Kidney capillary endothelial cell (primary cell): ENCODE measurements around the gene SCFD2.

Source experiments
- DNase-seq: peaks from one replicate; pipeline ENCODE4 v3.0.0-alpha.2; 2018; ENCODE audit warnings: low spot score

SCFD2 gene

DNA sequence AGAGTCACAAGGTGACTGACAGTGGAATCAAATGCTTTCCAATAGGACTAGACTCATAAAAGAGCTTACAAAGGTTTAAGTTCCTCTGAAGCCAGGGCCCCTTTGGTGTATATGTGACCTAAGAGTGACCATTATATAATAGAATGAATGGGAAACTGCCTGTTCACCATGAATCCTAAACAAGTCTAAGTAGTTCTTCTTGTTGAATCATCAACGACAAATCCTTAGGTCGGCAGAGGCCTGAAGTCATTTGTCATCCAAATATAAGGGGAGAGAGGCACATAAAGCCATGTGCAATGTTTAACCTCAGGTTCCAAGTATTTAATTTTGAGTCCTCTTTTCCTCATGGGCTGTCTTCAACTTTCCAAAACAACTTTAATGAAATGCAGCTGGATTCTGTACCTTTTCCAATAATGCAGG, 381.4 kb downstream of the SCFD2 start:
- DNase-seq = peak; percentile 15

DNA sequence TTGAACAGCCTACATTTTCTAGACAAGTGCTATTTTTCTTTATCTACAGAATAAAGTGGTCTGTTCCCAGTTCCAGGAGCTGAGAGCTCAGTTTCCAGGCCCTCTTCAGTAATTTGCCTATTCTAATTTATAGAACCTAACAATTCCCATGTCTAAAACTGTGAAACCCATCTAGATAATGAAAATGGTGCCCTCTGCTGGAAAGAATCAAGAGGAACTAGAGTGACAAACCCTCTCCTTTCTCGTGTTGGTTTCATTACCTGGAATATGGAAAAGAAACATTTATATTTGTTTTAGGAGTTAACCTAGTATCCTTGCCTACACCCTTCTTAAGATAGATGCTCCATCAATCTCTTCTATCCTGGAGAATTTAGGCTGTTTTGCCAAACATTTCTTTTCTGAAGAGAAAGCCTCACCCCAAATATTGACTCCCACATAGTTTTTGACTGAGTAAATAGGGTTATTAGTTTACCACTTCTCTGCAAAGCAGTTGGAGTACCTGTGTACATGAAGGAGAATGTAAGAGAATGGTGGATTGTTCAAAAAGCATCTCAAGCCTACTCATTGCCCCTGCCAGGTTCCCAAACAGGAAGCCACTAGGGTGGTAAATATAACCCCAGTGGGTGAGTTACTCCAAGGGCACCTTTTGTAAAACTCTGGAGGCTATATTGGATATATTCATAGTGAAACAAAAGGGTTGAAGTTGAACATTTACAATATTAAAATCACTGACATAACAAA, 382.1 kb downstream of the SCFD2 start:
- DNase-seq = peak; percentile 67

DNA sequence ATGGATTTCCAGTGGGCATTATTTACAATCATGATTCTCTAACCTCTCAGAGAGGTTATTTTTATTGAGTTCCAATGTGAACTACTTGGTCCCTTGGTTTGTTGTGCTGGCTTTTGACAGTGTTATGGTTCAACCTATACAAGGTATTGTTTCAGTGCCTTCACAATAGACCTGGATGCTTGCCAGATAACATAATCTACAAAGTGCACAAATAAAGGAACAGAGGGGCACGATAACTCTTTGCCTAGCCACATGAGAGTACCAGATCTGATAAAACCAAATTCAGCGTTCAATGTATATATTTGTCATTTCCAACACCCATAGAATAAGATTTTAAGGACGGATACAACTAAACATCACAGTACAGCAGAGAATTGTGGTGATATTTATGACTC, 382.9 kb downstream of the SCFD2 start:
- DNase-seq = no peak

DNA sequence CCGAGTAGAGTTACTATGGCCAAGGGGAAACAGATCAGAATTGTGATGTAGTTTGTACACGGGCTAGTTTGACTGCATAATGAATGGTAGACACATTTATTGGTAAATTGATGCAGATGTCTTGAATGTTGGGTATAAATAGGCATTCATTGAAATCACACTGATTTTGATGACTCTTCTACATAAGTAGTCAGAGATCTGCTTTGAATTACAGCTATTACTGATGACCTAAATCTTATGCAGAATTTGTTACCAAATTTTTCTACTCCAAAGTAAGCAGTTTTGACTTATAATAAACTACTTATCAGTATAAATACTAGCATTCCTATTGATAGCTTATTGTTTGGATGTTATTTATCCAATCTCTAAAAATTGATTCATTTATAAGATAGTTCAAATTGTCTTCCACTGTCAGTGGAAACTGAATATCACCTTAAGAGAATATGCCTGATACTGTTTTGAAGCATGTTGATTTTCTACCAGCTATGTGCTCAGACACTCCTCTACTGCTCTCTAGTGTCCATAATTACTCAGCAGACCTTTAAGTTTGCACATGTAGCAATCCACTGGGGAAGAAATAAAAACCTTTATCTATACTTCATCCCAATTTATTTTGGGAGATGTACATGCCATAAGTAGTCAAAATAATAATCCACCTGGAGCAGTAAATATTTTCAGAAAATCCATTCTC, 383.5 kb downstream of the SCFD2 start:
- peak; percentile 38 for DNase-seq

DNA sequence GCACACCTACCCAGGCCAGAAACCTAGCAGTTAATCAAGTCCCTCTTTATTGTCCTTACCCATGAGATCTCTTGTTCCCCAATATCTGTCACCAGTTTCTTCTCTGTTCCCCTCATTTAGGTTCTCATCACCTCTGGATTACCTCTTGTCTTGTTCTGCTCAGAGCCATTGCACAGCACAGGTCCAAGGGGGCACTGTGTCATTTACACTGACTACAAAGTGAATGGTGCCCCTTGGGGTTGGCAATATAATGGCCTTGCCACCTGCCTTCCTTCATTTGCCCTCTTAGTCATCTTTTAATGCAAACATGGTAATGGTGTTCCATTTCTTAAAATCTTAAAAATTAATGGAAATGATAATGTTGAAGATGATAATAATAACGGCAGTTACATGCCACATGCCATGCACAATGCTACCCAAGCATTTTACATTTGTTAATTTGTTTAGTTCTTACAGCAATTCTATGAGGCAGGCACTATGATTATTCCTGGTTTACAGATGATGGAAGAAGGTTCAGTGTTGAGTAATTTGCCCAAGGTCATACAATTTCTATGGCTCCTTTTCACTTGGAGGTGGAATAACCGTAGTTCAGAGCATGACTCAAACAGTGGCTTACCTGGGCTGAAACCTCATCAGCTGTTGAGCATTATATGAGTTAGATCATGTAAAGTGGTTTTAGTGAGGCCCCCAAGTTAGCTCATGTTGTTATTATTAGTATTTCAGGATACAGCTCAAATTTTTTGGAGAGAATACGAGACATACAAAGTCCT, 385.9 kb downstream of the SCFD2 start:
- no peak for DNase-seq

DNA sequence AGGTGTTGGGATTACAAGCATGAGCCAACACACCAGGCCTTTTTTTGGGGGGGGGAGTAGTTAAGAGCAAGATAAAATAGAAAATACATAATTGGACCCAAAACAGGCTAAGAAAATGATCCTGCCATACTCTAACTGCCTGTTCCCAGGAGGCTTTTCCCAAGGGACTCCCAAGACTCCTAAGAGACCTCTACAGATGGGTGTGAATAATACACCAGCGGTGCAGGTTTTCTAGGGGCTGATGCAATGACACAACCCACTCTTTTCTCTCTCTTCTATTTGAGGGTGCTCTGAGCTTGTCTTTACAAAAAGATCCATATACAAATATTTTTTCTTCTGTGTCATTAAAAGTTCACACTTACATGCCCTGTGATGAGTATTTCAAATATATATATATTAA, 386.8 kb downstream of the SCFD2 start:
- no peak for DNase-seq

DNA sequence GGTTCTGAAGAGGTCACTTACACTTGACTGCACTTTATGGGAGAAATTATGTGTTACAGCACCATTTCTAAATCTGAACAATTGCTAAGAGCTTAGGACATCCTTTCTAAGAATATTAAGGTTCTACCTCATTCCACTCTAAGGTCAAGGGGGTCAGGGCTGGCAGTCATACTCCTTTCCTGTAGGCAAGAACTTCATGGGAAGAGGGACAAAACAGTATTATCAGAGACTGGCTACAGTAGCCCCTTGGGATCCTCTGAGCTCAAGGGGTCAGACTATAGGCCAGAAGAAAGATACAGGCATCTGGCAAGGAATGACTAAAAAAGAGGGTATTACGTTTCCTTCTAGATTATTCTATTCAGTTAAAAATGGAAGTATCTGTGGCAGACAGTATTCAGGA, 388.6 kb downstream of the SCFD2 start:
- DNase-seq = no peak

DNA sequence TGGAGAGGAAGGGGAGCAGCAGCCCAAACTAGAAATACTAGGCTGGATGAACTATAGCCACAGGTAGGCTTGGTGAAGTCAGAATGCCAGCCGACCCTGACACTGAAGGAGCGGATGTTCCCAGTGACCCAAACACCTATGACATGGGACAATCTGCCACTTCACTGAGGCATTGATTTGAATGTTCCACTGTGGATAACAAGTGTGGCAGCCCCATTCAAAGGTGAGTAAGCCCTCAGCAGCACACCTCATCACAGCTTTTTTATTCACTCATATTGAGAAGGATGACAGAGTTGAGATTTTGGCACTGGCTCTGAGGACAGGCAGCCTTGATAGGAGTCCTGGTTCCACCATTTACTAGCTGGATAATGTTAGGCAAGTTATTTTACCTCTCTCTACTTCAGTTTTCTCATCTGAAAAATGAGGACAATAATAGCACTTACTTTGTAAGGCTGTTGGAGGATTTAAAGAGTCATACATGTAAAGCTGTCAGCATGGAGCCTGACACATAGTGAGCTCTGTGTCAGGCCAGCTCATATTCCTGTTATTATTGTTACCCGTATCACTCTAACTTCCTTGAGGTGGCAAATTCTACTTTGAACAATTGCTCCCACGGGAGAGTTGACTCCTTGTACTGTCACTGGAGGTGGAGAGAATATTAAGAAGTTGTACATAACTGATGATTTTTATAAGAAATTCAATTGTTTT, 389.2 kb downstream of the SCFD2 start:
- DNase-seq = no peak

DNA sequence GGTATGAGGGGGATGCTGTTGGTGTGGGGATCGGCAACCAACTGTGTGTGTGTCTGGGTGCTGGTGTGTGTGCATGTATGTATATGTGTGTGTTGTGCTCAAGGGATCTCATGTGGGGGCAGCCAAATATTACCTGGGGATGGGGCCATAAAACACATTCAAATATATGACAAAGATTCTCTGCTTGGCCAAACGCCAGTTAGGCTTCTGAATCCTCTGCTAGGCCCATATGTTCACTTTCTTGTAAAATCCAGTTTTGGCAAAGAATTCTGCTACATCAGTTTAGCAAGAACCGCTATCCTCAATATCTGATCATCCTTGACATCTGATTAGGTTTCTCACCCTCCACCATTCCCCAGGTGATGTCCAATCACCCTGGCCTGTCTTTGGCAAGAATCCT, 397.2 kb downstream of the SCFD2 start:
- DNase-seq = no peak

DNA sequence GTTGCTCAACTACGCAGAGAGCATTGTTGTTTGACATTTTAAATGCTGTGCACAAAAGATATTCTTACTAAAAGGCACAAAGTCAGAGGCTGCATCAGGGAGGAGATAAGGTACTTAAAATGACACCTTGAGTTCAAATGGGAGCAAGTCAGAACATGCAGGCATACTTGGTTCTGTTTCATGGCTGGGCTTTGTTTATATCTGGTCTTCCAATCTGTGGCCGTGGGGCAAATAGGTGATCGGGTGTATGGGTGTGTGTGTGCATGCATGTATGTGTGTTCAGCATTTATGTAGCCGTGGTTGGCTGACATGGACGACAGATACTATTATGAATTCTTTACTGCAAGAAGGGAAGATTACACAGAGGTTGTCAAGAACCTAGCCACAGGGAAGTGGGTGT, 397.6 kb downstream of the SCFD2 start:
- no peak for DNase-seq

DNA sequence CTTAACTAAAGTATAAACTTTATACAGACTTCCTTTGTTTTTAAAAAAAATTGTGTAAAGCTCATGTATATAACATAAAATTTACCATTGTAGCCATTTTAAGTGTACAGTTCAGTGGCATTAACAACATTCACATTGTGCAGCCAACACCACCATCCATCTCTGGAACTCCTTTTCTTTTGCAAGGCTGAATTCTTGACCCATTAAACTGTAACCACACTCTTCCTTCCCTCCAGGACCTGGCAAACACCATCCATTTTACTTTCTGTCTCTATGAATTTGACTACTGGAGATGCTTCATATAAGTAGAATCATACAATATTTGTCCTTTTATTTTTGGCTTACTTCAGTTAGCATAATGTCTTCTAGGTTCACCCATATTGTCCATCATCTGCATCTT, 399.1 kb downstream of the SCFD2 start:
- DNase-seq = no peak

DNA sequence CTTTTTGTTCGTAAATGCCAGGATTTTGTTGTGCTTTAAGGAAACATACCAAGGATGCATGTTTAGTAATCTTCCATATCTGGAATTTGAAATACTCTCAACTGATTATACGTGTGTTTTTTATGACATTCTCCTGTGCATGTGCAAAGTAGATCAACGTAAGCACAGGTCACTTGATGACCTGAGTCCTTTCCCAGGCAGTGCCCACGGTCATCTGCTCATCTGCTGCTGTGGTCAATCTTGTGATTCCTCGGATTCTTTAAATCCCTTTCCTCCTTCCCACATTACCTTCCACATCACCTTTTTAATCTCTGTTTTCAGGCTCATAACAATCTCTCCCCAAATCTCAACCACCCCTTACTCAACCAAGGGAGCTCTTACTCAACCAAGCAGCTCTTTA, 399.7 kb downstream of the SCFD2 start:
- no peak for DNase-seq

DNA sequence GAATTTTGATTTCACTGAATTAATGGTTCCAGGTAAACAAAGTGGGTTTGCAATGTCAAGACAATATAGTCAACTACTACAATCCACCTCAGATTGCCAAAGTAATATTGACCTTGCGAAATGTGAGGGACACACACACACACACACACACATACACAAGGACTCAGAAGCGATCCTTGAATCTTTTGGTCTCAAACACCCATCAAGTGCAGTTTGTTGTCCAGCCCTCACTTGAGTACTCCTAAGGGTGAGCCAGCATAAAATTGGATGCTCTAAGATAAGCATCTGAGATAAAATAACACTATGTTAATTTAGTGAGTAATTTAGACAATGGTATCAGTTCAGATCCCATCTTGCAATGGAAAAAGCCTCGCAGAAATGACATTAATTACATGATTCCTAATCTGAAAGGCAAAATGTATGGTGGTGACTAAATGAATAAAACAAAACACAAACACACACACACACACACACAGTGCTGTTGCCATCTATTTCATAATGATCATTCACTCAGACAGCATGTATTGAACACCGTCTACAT, 401.2 kb downstream of the SCFD2 start:
- DNase-seq = no peak

DNA sequence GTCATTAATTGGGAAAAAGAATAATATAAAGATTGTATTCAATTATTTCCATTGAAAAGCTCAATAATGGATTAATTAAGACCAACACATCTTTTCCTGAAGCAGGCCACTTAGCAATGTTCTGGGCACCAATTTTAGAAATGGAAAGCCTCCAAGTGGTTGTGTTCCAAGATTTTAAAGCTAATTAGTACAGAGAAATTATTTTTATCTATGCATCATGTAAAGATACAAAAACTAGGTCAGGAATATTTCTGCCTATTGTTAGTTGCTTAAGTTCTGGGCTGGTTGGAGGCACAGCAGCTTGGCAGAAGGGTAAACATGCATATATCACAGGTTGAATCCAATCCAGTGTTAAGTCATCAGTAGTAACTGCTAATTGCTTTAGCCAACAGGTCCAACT, 401.9 kb downstream of the SCFD2 start:
- DNase-seq = no peak

DNA sequence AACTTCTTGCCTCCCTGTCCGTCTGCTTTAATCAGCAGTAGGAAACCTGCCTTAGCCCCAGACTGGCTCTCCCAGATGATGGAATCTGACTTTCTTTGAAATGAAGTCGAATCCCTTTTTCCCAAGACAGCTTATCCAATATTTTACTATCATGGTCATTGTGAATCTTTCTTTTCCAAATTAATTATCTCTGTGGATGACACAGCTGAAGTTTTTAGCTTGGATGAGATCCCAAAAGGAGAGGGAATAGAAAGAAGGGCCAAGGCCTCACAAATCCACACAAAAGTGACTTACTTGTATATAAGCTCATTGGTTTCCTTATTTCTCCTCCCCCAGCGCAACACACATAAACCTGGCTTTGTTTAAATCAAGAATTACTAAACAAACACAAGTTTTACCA, 403.1 kb downstream of the SCFD2 start:
- no peak for DNase-seq

DNA sequence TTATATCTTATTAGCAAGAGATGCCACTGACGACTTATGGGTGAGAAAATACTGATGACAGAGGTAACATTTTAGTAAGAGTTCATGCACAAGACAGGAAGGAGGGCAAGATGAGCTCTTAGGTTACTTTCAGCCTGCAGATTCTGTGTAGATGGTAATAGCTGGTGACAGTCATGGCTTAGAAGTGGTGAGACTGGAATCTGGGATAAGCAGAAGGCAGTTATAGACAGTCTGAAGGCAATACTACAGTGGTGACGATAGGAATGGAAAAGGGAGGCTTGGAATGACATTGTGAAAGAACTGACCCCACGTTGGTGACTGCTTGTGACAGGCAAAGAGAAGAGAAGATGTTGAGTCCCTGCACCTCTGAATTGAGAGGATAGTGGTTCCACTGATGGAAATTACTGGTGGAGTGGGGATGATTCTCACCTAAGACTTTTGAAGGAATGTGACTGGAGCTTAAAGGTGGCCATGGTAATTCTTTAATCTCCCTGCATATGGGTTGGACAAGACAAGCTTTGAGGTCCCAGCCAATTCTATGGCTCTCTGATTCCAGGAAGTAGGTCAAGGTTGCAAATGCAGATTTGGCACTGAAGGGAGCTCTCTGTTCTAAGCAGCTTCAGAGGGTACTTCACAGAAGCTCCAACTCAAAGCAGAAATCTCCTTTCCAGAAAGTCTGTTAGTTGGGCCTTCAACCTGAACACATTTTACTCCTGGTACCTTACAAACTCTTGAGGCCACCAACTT, 404.0 kb downstream of the SCFD2 start:
- no peak for DNase-seq

DNA sequence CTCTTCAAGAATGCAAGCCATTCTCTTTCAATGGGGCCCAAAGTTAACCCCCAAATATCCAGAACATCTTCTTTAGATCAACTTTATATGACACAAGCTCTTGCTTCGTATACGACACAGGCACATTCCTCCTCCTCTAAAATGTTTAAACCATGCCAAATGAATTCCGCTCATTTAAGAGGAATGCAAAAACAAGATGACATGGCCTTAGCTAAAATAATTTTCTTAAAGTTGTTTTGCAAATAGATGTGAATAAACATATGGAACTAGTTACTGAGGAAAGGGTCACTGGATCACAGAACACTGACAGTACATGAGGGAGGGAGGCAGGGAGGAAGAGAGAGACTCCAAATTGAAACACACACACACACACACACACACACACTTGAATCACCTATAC, 406.3 kb downstream of the SCFD2 start:
- no peak for DNase-seq

DNA sequence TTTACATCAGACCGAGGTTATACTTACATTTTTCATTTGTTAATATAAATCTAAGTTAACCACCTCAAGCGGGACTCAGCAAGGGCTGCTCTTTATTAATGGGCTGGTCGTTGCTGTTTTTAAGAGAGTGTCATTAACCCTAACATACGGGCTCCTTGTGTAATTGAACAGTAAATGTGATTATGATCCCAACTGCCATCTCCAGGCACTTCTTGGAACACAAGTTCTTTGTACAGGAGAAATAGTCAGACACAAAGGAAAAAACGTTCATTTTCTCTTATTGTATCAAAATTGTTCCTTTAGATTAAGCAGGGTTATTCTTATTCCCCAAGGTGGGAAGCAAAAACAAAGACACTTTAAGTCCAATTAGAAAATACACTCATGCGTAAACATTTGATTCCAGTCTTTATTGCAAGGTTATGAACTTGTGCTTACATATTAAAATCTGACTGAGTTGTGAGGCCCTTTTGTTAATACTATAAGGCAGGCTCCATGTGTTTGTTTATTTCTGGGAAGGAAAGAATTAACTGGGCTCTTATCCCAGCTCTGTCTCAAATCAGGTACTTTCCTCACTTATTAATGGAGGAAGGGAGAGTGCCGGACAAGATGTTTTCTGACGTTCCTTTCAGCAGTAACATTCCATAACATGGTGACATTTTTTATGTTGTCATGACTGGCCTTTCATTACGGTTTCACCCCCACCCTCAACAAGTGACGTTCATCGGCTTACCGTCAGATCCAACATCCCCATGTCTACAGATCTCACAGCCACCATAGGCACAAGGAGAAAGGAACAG, 407.8 kb downstream of the SCFD2 start:
- DNase-seq = no peak

DNA sequence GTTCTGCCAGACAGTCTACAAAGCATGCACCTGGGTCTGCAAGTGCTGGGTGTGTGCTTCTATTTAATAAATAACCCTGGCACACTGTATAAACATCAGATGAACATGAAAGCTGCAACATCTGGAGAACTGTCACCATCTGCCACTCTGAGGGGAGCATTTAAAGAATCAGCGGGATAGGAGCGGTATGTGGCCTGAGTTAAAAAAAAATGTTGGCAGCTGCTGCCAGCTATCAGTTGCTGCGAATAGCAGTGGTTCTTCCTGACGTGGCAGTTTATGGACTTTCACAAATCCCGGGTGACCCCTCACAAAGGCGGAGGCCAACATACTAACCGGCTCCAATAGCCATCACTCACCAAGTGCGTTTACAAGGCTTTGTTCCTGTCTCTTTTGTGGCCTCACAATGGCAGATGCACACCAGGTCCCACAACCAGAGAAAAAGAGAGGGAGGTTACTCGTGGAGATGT, 408.6 kb downstream of the SCFD2 start:
- DNase-seq = no peak

DNA sequence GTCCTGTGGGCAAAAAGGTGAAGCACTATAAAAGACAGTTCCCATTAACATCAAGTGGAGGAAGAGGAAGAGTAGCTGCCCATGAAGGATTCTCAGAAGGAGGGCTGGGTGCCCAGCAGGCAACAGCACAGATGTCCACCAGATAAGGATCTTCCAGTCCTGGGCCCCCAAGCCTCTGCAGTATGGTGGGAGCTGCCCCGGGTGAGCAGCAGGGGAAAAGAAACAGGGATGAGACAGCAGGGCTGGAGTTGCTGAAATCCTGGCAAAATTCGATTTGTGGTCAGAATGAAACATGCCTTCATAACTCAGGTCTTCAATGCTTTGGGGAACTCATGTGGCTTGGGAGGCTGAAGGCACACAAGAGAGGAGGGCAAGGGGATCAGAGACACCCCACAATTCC, 409.2 kb downstream of the SCFD2 start:
- no peak for DNase-seq
